IMR-90 (cell line): ENCODE results near the gene PID1. TPM values are rescaled to one million over a fixed set of nuclear protein-coding genes. Genes with fewer than 3 reads are reported as not detected.
"Not testable (repeated sequence)": the region's sequence is repeated elsewhere in the genome, so short reads cannot be mapped to it uniquely, and the experiment has no call there.

Experiments used
- ATAC-seq: fragments of 200-7000 bp; cut with Tn5 transposase; 2 replicates; pipeline ENCODE4 v1.9.1; 2020; ENCODE audit warnings: low read depth, mild to moderate bottlenecking, moderate library complexity
- BruUV-seq: library from RNA; stranded (reverse); fragments of 400-500 nt; replicated peaks from 2 replicates; lab custom pipeline; 2021; lab: Mats Ljungman, UMichigan
- CTCF ChIA-PET: fragments of 300-600 bp; formaldehyde crosslinking; extraction: SDS; loops from one replicate; lab custom pipeline; 2021; ENCODE audit warnings: antibody characterized with exemption; lab: Yijun Ruan, JAX
- POLR2A ChIA-PET: fragments of 300-600 bp; sonication (Branson Sonifier 250); formaldehyde crosslinking; loops from one replicate; lab custom pipeline; 2022; ENCODE audit warnings: antibody characterized with exemption; ENCODE audit not compliant: unreplicated experiment; lab: Charles Lee
- DNase-seq: peaks from one replicate; pipeline ENCODE4 v3.0.0; 2013
- H2AFZ ChIP-seq: replicated peaks from 2 replicates; pipeline ENCODE3; 2013; ENCODE audit warnings: low read length, mild to moderate bottlenecking; ENCODE audit not compliant: poor library complexity
- H2AK5ac ChIP-seq: 2 replicates; pipeline ENCODE4 v1.6.1; 2013; ENCODE audit warnings: low read depth, low read length, inconsistent platforms
- H2AK9ac ChIP-seq: replicated peaks from 2 replicates; pipeline ENCODE3; 2013; ENCODE audit warnings: mild to moderate bottlenecking, low read depth, low read length, moderate library complexity; ENCODE audit not compliant: poor library complexity
- H2BK120ac ChIP-seq: 2 replicates; pipeline ENCODE4 v1.6.1; 2013; ENCODE audit warnings: low read depth, low read length, inconsistent platforms
- H2BK15ac ChIP-seq: 3 replicates; pipeline ENCODE4 v1.6.1; 2013; ENCODE audit warnings: low read depth, low read length, inconsistent platforms
- H2BK20ac ChIP-seq: 2 replicates; pipeline ENCODE4 v1.6.1; 2013; ENCODE audit warnings: low read depth, mild to moderate bottlenecking, inconsistent platforms, low read length, moderate library complexity
- H2BK5ac ChIP-seq: 2 replicates; pipeline ENCODE4 v1.6.1; 2013; ENCODE audit warnings: mild to moderate bottlenecking, low read depth, low read length, inconsistent platforms; ENCODE audit not compliant: poor library complexity, severe bottlenecking
- H3K14ac ChIP-seq: replicated peaks from 2 replicates; pipeline ENCODE4 v1.6.1; 2013; ENCODE audit warnings: low read depth, low read length, inconsistent platforms
- H3K18ac ChIP-seq: 2 replicates; pipeline ENCODE4 v1.6.1; 2013; ENCODE audit warnings: low read depth, low read length, control low read depth
- H3K23ac ChIP-seq: 2 replicates; pipeline ENCODE4 v1.6.1; 2013; ENCODE audit warnings: low read depth, low read length, inconsistent platforms
- H3K27ac ChIP-seq: 2 replicates; pipeline ENCODE4 v1.5.1; 2013; ENCODE audit warnings: mild to moderate bottlenecking, control low read depth, low read length; ENCODE audit not compliant: insufficient read depth
- H3K27me3 ChIP-seq: 2 replicates; pipeline ENCODE4 v1.6.1; 2013; ENCODE audit warnings: low read length; ENCODE audit not compliant: control insufficient read depth, insufficient read depth
- H3K36me3 ChIP-seq: 2 replicates; pipeline ENCODE4 v1.6.1; 2013; ENCODE audit warnings: low read length, mixed read lengths; ENCODE audit not compliant: control insufficient read depth, insufficient read depth
- H3K4ac ChIP-seq: 2 replicates; pipeline ENCODE4 v1.6.1; 2013; ENCODE audit warnings: low read depth, low read length, inconsistent platforms
- H3K4me1 ChIP-seq: 2 replicates; pipeline ENCODE4 v1.6.1; 2013; ENCODE audit warnings: low read length, mixed read lengths; ENCODE audit not compliant: control insufficient read depth, insufficient read depth
- H3K4me2 ChIP-seq: 2 replicates; pipeline ENCODE4 v1.6.1; 2013; ENCODE audit warnings: low read depth, mild to moderate bottlenecking, control low read depth, low read length, moderate library complexity
- H3K4me3 ChIP-seq: 2 replicates; pipeline ENCODE4 v1.5.1; 2013; ENCODE audit warnings: low read depth, mild to moderate bottlenecking, control low read depth, low read length, moderate library complexity; ENCODE audit not compliant: insufficient read depth
- H3K56ac ChIP-seq: 2 replicates; pipeline ENCODE4 v1.6.1; 2013; ENCODE audit warnings: low read length, inconsistent platforms; ENCODE audit not compliant: insufficient read depth; ENCODE audit errors: extremely low read depth
- H3K79me1 ChIP-seq, 2 experiments: 2 replicates each; pipeline ENCODE4 v1.6.1; 2013; ENCODE audit warnings: low read length in 2 of 2, inconsistent platforms in 1 of 2, low read depth in 1 of 2
- H3K9ac ChIP-seq: 2 replicates; pipeline ENCODE4 v1.6.1; 2013; ENCODE audit warnings: low read depth, low read length, control low read depth
- H3K9me1 ChIP-seq: 2 replicates; pipeline ENCODE4 v1.6.1; 2013; ENCODE audit warnings: low read length, inconsistent platforms; ENCODE audit not compliant: insufficient read depth
- H3K9me3 ChIP-seq: 2 replicates; pipeline ENCODE4 v1.6.1; 2013; ENCODE audit warnings: low read length; ENCODE audit not compliant: control insufficient read depth, insufficient read depth
- H4K20me1 ChIP-seq: 2 replicates; pipeline ENCODE4 v1.6.1; 2013; ENCODE audit warnings: low read length, inconsistent platforms; ENCODE audit not compliant: insufficient read depth
- H4K5ac ChIP-seq: 2 replicates; pipeline ENCODE4 v1.6.1; 2013; ENCODE audit warnings: mild to moderate bottlenecking, low read depth, low read length, control low read depth
- H4K8ac ChIP-seq, 2 experiments: 2 replicates each; pipeline ENCODE4 v1.6.1; 2013; ENCODE audit warnings: low read depth in 2 of 2, low read length in 2 of 2, control low read depth in 1 of 2, inconsistent platforms in 1 of 2
- H4K91ac ChIP-seq: 2 replicates; pipeline ENCODE4 v1.6.1; 2013; ENCODE audit warnings: low read depth, low read length, inconsistent platforms; ENCODE audit not compliant: insufficient read depth
- BHLHE40 ChIP-seq: fragments of 150-350 bp; IDR thresholded peaks from 2 replicates; pipeline ENCODE4 v1.6.1; 2016; ENCODE audit warnings: mild to moderate bottlenecking, low read depth, low read length
- CEBPB ChIP-seq: IDR thresholded peaks from 2 replicates; pipeline ENCODE4 v1.6.1; 2012; ENCODE audit warnings: low read depth, low read length, improper control_type of control experiment
- CHD1 ChIP-seq: IDR thresholded peaks from 2 replicates; pipeline ENCODE4 v1.6.1; 2012; ENCODE audit warnings: low read depth, low read length, improper control_type of control experiment
- FOS ChIP-seq: fragments of 150-350 bp; IDR thresholded peaks from 2 replicates; pipeline ENCODE4 v1.6.1; 2016; ENCODE audit warnings: low read depth, low read length
- MXI1 ChIP-seq: IDR thresholded peaks from 2 replicates; pipeline ENCODE4 v1.6.1; 2012; ENCODE audit warnings: low read depth, mild to moderate bottlenecking, low read length, moderate library complexity, borderline replicate concordance
- NFE2L2 ChIP-seq: fragments of 150-350 bp; IDR thresholded peaks from 2 replicates; pipeline ENCODE4 v1.6.1; 2016; ENCODE audit warnings: low read depth, mild to moderate bottlenecking, low read length
- RAD21 ChIP-seq: IDR thresholded peaks from 2 replicates; pipeline ENCODE4 v1.6.1; 2012; ENCODE audit warnings: low read length, improper control_type of control experiment
- WGBS, 2 experiments: methylation state at CpG; one replicate each; pipeline versions ENCODE4 v1.1.5 to v1.1.7; 2013; ENCODE audit warnings: missing lambda C conversion rate in 2 of 2; ENCODE audit not compliant: insufficient read length in 1 of 2; ENCODE audit errors: extremely low coverage in 2 of 2; 5-methylcytosine and 5-hydroxymethylcytosine counted together
- dilution Hi-C: fragments of 300-500 bp; cut with HindIII; formaldehyde crosslinking; loops from one replicate; pipeline ENCODE4 v1.14.3; 2018; ENCODE audit warnings: low sequenced_read_pairs; ENCODE audit not compliant: unreplicated experiment
- in situ Hi-C: fragments of 300-500 bp; cut with MboI; formaldehyde crosslinking; loops from 3 replicates; pipeline ENCODE4 v1.14.3; 2019; ENCODE audit warnings: low sequenced_read_pairs, inconsistent platforms, mixed read lengths
- intact Hi-C: fragments of 100-400 bp; cut with micrococcal nuclease; formaldehyde crosslinking; loops from 2 replicates; pipeline ENCODE4 v1.10.0; 2022
- polyA plus RNA-seq, 3 experiments: library from polyadenylated mRNA; depleted of rRNA; stranded (reverse); fragments of >200 nt; gene quantifications; 2 replicates each; pipeline ENCODE4 v1.2.3, GENCODE V29; 2012; ENCODE audit warnings: low replicate concordance in 1 of 3
- total RNA-seq: library from RNA; depleted of rRNA; stranded (reverse); fragments of >200 nt; gene quantifications from 2 replicates; pipeline ENCODE4 v1.2.3, GENCODE V29; 2012

Gene PID1
- total and polyA plus RNA-seq, 2 of the 4 experiments (the other 2 are of a cell fraction), result 0.90 to 1.9 TPM

- in situ Hi-C loops (no loop called here), dilution Hi-C loops (no loop called here), intact Hi-C loops (no loop called here)
- Histone ChIP-seq H3K36me3 (no peaks in the 10 kb centered on the region), H3K4me1 (no peaks in the 10 kb centered on the region), H3K23ac (no peak overlapping the region), H3K9me3 (peaks cover 14% of the 10 kb centered on the region), H3K14ac (no peak overlapping the region), H2BK20ac (no peak overlapping the region), H3K9ac (no peak overlapping the region), H2BK5ac (no peak overlapping the region), H3K4me2 (no peak overlapping the region), H3K27me3 (no peaks in the 10 kb centered on the region), H3K79me1 (no peaks in the 10 kb centered on the region), H2BK15ac (no peak overlapping the region), H3K56ac (no peak overlapping the region), H4K91ac (no peak overlapping the region), H3K18ac (no peak overlapping the region), H3K27ac (no peak overlapping the region), H3K9me1 (no peaks in the 10 kb centered on the region), H2BK120ac (no peak overlapping the region), H2AK5ac (no peak overlapping the region), H4K20me1 (no peaks in the 10 kb centered on the region), H4K5ac (no peak overlapping the region), H3K4ac (no peak overlapping the region), H2AK9ac (no peak overlapping the region), H2AFZ (no peak overlapping the region), H3K4me3 (no peak overlapping the region), H4K8ac (no peak overlapping the region)
- ChIA-PET POLR2A (no interaction called here), CTCF (no interaction called here)
- DNase-seq, result no peak
- BruUV-seq, result no TSS peak
- TF ChIP-seq RAD21 (no peak), CHD1 (no peak), MXI1 (no peak), FOS (no peak), CEBPB (no peak), NFE2L2 (no peak), BHLHE40 (no peak)
- no peak for ATAC-seq
- whole genome bisulfite sequencing, 2 experiments, result no CpG with 5 or more reads among the region's 1 CpG
These were observed 79.7 kb downstream of the PID1 start for GRCh38 chr2:229191413-229191812.

DNA sequence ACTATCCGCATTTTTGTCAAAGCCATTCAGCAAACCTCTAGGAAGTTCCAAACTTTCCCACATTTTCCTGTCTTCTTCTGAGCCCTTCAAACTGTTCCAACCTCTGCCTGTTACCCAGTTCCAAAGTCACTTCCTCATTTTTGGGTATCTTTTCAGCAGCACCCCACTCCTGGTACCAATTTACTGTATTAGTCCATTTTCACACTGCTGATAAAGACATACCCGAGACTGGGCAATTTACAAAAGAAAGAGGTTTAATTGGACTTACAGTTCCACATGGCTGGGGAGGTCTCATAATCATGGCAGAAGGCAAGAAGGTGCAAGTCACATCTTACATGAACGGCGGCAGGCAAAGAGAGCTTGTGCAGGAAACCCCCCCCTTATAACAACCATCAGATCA, 84.0 kb downstream of the PID1 start:
- H3K9me1 ChIP-seq, ATAC-seq, DNase-seq, H3K4me3 ChIP-seq, H3K23ac ChIP-seq, H3K4me2 ChIP-seq, H2AFZ ChIP-seq, H3K14ac ChIP-seq, H4K91ac ChIP-seq, H3K36me3 ChIP-seq, H2BK15ac ChIP-seq, H4K20me1 ChIP-seq, H4K5ac ChIP-seq, dilution Hi-C loops, H4K8ac ChIP-seq, CTCF ChIA-PET, POLR2A ChIA-PET, H3K27me3 ChIP-seq, H2BK5ac ChIP-seq, H2BK120ac ChIP-seq, H3K18ac ChIP-seq, H2AK5ac ChIP-seq, H3K4me1 ChIP-seq, H3K27ac ChIP-seq, BruUV-seq, H3K56ac ChIP-seq, H3K9ac ChIP-seq, in situ Hi-C loops, H3K79me1 ChIP-seq, H2AK9ac ChIP-seq, H2BK20ac ChIP-seq, intact Hi-C loops, H3K4ac ChIP-seq: not testable (repeated sequence)
- WGBS, 2 experiments, result 0% methylated on average over 1 of the region's 4 CpGs; no CpG with 5 or more reads in 1 of the 2 experiments
- H3K9me3 ChIP-seq, result peaks cover 21% of the 10 kb centered on the region
